ENCODE data around the gene NAB2. TPM values are rescaled to one million over a fixed set of nuclear protein-coding genes. Genes with fewer than 3 reads are reported as not detected.
A peak's percentile ranks its signal among the peaks of the same experiment; 100 is the strongest.

Gene NAB2
- polyA plus RNA-seq, 1 donor (not counting 4 experiments of a cell fraction or from before 2014, with no cell fraction given), result 22.0 TPM

DNA sequence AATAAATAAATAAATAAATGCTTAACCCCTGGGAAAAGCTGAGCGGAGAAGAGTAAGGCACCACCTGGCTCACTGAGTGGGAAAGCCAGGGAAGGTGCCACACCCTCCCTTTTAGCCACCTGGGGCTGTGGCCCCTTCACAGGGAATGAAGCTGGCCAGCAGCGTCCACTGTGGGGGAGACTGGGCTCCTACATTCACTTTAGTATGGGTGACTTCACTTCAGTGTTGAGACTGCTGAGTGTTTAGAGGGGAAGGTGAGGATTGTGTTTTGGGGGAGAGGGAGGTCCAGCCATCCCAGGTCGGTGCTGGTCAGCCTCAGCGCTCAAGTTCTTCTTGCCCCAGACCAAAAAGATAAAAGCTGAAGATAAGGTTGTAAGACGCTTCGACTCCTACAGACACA, 1.6 kb downstream of the NAB2 start:
- FAIRE-seq (no peak), DNase-seq (ENCODE audit: low read depth, low spot score) (no peak)
- Histone ChIP-seq H3K9ac (ENCODE audit: control insufficient read depth, extremely low read depth, insufficient read depth, low read length) (peak overlapping the region; percentile 84), H3K9me3 (ENCODE audit: control insufficient read depth, low read depth, low read length) (no peaks in the 10 kb centered on the region), H3K27ac (ENCODE audit: control insufficient read depth, insufficient read depth, low read length) (no peak overlapping the region), H3K36me3 (ENCODE audit: control insufficient read depth in 2 of 2, extremely low read depth in 1 of 2, insufficient read depth in 2 of 2, low read length in 2 of 2) (peaks cover 8 to 13% of the 10 kb centered on the region in 2 experiments), H2AFZ (ENCODE audit: control insufficient read depth, low read length) (no peak overlapping the region), H3K79me2 (ENCODE audit: control insufficient read depth, insufficient read depth, low read length) (peaks cover 18% of the 10 kb centered on the region), H3K4me3 (ENCODE audit: control insufficient read depth in 2 of 3, extremely low read depth in 1 of 3, insufficient read depth in 2 of 3, low read depth in 1 of 3, low read length in 3 of 3) (peak overlapping the region; percentile 72 to 94 (median 75)), H3K4me2 (ENCODE audit: control insufficient read depth, extremely low read depth, insufficient read depth, low read depth, low read length) (peak overlapping the region; percentile 80), H3K4me1 (ENCODE audit: control insufficient read depth, extremely low read depth, insufficient read depth, low read length) (peaks cover 49% of the 10 kb centered on the region), H3K9me1 (ENCODE audit: control insufficient read depth, extremely low read depth, insufficient read depth, low read length) (no peaks in the 10 kb centered on the region), H3K27me3 (ENCODE audit: control insufficient read depth, extremely low read depth, insufficient read depth, low read length) (no peaks in the 10 kb centered on the region), H4K20me1 (ENCODE audit: control insufficient read depth, extremely low read depth, insufficient read depth, low read length) (peaks cover 4% of the 10 kb centered on the region)
- no peak for TF ChIP-seq EZH2 (IDR thresholded peaks at IDR 0.05; ENCODE audit: low read length)
- TF ChIP-seq, protein P1, sequence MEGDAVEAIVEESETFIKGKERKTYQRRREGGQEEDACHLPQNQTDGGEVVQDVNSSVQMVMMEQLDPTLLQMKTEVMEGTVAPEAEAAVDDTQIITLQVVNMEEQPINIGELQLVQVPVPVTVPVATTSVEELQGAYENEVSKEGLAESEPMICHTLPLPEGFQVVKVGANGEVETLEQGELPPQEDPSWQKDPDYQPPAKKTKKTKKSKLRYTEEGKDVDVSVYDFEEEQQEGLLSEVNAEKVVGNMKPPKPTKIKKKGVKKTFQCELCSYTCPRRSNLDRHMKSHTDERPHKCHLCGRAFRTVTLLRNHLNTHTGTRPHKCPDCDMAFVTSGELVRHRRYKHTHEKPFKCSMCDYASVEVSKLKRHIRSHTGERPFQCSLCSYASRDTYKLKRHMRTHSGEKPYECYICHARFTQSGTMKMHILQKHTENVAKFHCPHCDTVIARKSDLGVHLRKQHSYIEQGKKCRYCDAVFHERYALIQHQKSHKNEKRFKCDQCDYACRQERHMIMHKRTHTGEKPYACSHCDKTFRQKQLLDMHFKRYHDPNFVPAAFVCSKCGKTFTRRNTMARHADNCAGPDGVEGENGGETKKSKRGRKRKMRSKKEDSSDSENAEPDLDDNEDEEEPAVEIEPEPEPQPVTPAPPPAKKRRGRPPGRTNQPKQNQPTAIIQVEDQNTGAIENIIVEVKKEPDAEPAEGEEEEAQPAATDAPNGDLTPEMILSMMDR (optimal IDR thresholded peaks at IDR 0.05 in 1 of 3, IDR thresholded peaks at IDR 0.05 in 1 of 3, conservative IDR thresholded peaks at IDR 0.05 in 1 of 3; ENCODE audit: extremely low read depth in 1 of 3, insufficient read depth in 2 of 3, low read length in 3 of 3), result no peak
- dilution Hi-C loops (cut with MboI; ENCODE audit: extremely low pct_ligation_motif_present, low sequenced_read_pairs), result no loop called here

- H4K20me1 ChIP-seq (ENCODE audit: control insufficient read depth, extremely low read depth, insufficient read depth, low read length), result peaks cover 4% of the 10 kb centered on the region
- no peak for TF ChIP-seq EZH2 (IDR thresholded peaks at IDR 0.05; ENCODE audit: low read length)
- TF ChIP-seq, protein P1 (optimal IDR thresholded peaks at IDR 0.05 in 1 of 3, IDR thresholded peaks at IDR 0.05 in 1 of 3, conservative IDR thresholded peaks at IDR 0.05 in 1 of 3; ENCODE audit: extremely low read depth in 1 of 3, insufficient read depth in 2 of 3, low read length in 3 of 3), result no peak
- H3K36me3 ChIP-seq (ENCODE audit: control insufficient read depth in 2 of 2, extremely low read depth in 1 of 2, insufficient read depth in 2 of 2, low read length in 2 of 2), result peaks cover 9 to 18% of the 10 kb centered on the region in 2 experiments
- H3K4me1 ChIP-seq (ENCODE audit: control insufficient read depth, extremely low read depth, insufficient read depth, low read length), result peaks cover 49% of the 10 kb centered on the region
- DNase-seq (ENCODE audit: low read depth, low spot score) (no peak), FAIRE-seq (no peak)
- peaks cover 18% of the 10 kb centered on the region for H3K79me2 ChIP-seq (ENCODE audit: control insufficient read depth, insufficient read depth, low read length)
- H2AFZ ChIP-seq (ENCODE audit: control insufficient read depth, low read length), result no peak overlapping the region
- peak overlapping the region; percentile 80 for H3K4me2 ChIP-seq (ENCODE audit: control insufficient read depth, extremely low read depth, insufficient read depth, low read depth, low read length)
- H3K4me3 ChIP-seq (ENCODE audit: control insufficient read depth in 2 of 3, extremely low read depth in 1 of 3, insufficient read depth in 2 of 3, low read depth in 1 of 3, low read length in 3 of 3), result peak overlapping the region; percentile 72 to 94 (median 75)
- no peak overlapping the region for H3K27ac ChIP-seq (ENCODE audit: control insufficient read depth, insufficient read depth, low read length)
- dilution Hi-C loops (cut with MboI; ENCODE audit: extremely low pct_ligation_motif_present, low sequenced_read_pairs), result no loop called here
- H3K27me3 ChIP-seq (ENCODE audit: control insufficient read depth, extremely low read depth, insufficient read depth, low read length), result no peaks in the 10 kb centered on the region
- H3K9me3 ChIP-seq (ENCODE audit: control insufficient read depth, low read depth, low read length), result no peaks in the 10 kb centered on the region
- no peaks in the 10 kb centered on the region for H3K9me1 ChIP-seq (ENCODE audit: control insufficient read depth, extremely low read depth, insufficient read depth, low read length)
- H3K9ac ChIP-seq (ENCODE audit: control insufficient read depth, extremely low read depth, insufficient read depth, low read length), result peak overlapping the region; percentile 84
These were observed 2.2 kb downstream of the NAB2 start for GRCh38 chr12:57090924-57091637.

Measured in keratinocyte (primary cell).